Upper lobe of right lung (tissue), 1 donor: ENCODE results near the gene ADCK2. TPM values are rescaled to one million over a fixed set of nuclear protein-coding genes. Genes with fewer than 3 reads are reported as not detected.
"Not testable (repeated sequence)": the region's sequence is repeated elsewhere in the genome, so short reads cannot be mapped to it uniquely, and the experiment has no call there.

ENCODE experiments used
- ATAC-seq: fragments of 200-7000 bp; cut with Tn5 transposase; one replicate; pipeline ENCODE4 v1.9.1; 2020; ENCODE audit warnings: mild to moderate bottlenecking, moderate library complexity
- DNase-seq: peaks from one replicate; pipeline ENCODE4 v3.0.0-alpha.2; 2020
- H3K27ac ChIP-seq: fragments of 200-600 bp; one replicate; pipeline ENCODE4 v1.8.0; 2022
- H3K27me3 ChIP-seq: fragments of 200-600 bp; one replicate; pipeline ENCODE4 v1.8.0; 2022; ENCODE audit warnings: mild to moderate bottlenecking
- H3K36me3 ChIP-seq: fragments of 200-600 bp; one replicate; pipeline ENCODE4 v1.8.0; 2022
- H3K4me1 ChIP-seq: fragments of 200-600 bp; one replicate; pipeline ENCODE4 v1.8.0; 2022
- H3K4me3 ChIP-seq: fragments of 200-600 bp; one replicate; pipeline ENCODE4 v1.8.0; 2022; ENCODE audit warnings: mild to moderate bottlenecking
- H3K9me3 ChIP-seq: fragments of 200-600 bp; one replicate; pipeline ENCODE4 v1.8.0; 2022
- CTCF ChIP-seq: fragments of 200-600 bp; IDR thresholded peaks from one replicate; pipeline ENCODE4 v1.8.0; 2022; ENCODE audit warnings: antibody characterized with exemption
- intact Hi-C: fragments of 100-400 bp; cut with DNase I; formaldehyde crosslinking; loops from one replicate; pipeline ENCODE4 v1.11.0; 2022
- total RNA-seq: library from RNA; stranded (reverse); fragmentation: NEBNext Ultra II Directional; extraction: Animal tissue kit (Norgen Biotek cat#: 25700); gene quantifications from one replicate; pipeline ENCODE4 v1.2.1, GENCODE V29; 2021
- donor health status: DM: no; HTN: yes; CAD: no; lungs with severe emphysema.

ADCK2 gene
- total RNA-seq, 1 donor from 2014 or later, result 18.2 TPM

GRCh38 chr7:140639366-140640053 lies 33.2 kb upstream of the ADCK2 start:
- H3K27ac ChIP-seq, result peak overlapping the region; percentile 76
- peak; percentile 47 for ATAC-seq

DNA sequence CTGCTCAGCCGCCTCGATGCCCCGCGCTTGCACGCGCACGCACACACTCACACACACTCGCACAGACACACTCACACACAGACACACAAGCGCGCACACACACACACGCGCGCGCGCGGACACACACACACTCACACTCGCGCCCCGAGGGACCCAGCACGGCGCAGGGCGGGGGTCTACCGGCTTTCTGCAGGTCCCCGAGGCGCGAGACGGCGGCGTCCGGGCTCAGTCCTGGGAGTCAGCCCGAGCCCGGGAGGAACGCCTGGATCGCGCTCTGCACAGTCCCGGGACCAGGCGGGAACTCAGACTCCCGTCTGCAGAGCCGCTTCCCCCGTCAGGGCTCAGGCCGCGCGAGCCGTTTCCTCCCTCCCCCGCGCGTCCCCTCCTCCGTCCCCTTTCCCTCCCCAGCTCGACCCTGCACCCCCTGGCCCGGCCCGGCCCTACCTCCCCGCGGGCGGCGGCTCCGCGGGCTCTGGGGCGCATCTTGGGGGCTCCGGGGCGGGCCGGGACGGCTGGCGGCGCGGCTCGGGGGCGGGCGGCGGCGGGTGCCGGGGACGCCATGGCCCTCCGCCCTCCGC lies 32.6 kb upstream of the ADCK2 start:
- peak; percentile 69 for DNase-seq
- intact Hi-C loops, result no loop called here
- Histone ChIP-seq H3K4me1 (peaks cover 2% of the 10 kb centered on the region), H3K27me3 (peaks cover 25% of the 10 kb centered on the region), H3K4me3 (peak overlapping the region; percentile 62), H3K9me3 (no peaks in the 10 kb centered on the region), H3K36me3 (no peaks in the 10 kb centered on the region), H3K27ac (peak overlapping the region; percentile 76)
- TF ChIP-seq CTCF, result no peak
- ATAC-seq, result peak; percentile 58

More at GRCh38 chr7:140639366-140640053, 33.2 kb upstream of the ADCK2 start:
- Histone ChIP-seq H3K4me3 (peak overlapping the region; percentile 62), H3K9me3 (no peaks in the 10 kb centered on the region), H3K36me3 (no peaks in the 10 kb centered on the region), H3K4me1 (peaks cover 2% of the 10 kb centered on the region), H3K27me3 (peaks cover 25% of the 10 kb centered on the region)
- intact Hi-C loops, result no loop called here
- DNase-seq, result no peak
- no peak for TF ChIP-seq CTCF

DNA sequence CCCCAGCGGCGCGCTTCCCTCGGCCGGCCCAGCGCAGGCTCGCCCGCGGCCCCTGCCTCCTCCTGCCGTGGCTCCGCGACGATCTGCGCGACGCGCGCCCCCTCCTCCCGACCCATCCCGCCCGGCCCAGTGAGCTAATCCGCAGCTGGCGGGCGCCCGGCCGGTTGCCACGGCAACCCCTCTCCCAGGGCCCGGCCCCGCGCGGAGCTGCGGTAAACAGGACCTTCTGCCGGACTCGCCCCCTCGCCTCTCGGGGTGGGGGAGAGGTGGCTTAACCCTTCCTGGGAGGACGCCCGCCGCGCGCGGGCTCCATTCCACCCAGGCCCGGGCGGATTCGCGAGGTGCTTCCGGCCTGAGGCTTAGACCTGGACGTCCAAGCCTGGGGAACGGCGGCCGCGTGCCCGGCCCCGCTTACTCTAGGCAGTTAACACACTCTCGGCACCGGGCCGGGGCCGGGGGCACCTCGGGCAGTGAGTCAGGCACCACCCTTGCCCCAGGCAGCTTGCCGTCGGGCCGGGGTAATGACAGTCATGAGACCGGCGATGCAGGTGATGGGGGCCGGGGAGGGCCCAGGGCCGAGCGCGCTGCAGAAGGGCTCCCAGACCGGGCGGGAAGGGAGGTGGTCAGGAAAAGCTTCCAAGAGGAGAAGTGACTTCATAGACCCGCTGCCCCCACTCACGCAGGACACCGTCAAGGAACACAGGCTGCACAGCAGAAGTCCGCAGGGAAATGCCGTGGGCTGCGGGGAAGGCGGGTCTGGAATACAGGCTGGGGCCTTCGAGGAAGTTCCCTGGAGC lies 31.8 kb upstream of the ADCK2 start, which contains the start of gene DENND2A:
DENND2A (minus strand) TSS at position 87 of the 797 bp plus-strand sequence. CDS start 38,416 bp downstream, outside the sequence.
- Histone ChIP-seq H3K4me1 (peaks cover 2% of the 10 kb centered on the region), H3K27ac (peak within 1 kb of the TSS; percentile 76), H3K36me3 (no peaks in the 10 kb centered on the region), H3K4me3 (peak within 1 kb of the TSS; percentile 62), H3K9me3 (no peaks in the 10 kb centered on the region), H3K27me3 (peaks cover 25% of the 10 kb centered on the region)
- TF ChIP-seq CTCF, result no peak
- ATAC-seq, result peak; percentile 38
- intact Hi-C loops, result no loop called here
- DNase-seq, result peak; percentile 75

GRCh38 chr7:140641524-140642195 lies 31.1 kb upstream of the ADCK2 start:
- ATAC-seq, result no peak
- Histone ChIP-seq H3K27me3 (peaks cover 25% of the 10 kb centered on the region), H3K4me1 (peaks cover 2% of the 10 kb centered on the region), H3K4me3 (peak overlapping the region; percentile 52), H3K27ac (peak overlapping the region; percentile 74), H3K36me3 (no peaks in the 10 kb centered on the region), H3K9me3 (no peaks in the 10 kb centered on the region)
- no peak for TF ChIP-seq CTCF
- intact Hi-C loops, result no loop called here
- no peak for DNase-seq

- no peaks in the 10 kb centered on the region for H3K36me3 ChIP-seq
- no peak overlapping the region for H3K4me3 ChIP-seq
- no peaks in the 10 kb centered on the region for H3K9me3 ChIP-seq
- DNase-seq, result peak; percentile 28
- peaks cover 2% of the 10 kb centered on the region for H3K4me1 ChIP-seq
- intact Hi-C loops, result no loop called here
- H3K27me3 ChIP-seq, result peaks cover 25% of the 10 kb centered on the region
- TF ChIP-seq CTCF, result no peak
- H3K27ac ChIP-seq, result no peak overlapping the region
- no peak for ATAC-seq
Measured at GRCh38 chr7:140643416-140643815, 29.3 kb upstream of the ADCK2 start.

DNA sequence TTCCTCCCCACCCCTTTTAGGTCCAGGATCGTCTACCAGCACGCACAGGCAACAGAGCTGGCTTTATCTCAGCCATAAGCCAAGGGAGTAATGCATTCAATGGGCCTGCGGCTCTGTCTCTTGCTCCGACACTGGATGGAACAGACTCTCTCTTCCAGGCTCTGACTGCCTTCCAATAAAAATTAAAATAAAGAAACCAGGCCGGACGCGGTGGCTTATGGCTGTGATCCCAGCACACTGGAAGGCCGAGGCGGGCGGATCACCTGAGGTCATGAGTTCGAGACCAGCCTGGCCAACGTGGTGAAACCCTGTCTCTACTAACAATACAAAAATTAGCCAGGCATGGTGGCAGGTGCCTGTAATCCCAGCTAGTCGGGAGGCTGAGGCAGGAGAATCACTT lies 28.0 kb upstream of the ADCK2 start:
- peak; percentile 39 for DNase-seq
- H3K4me3 ChIP-seq, ATAC-seq, intact Hi-C loops, H3K9me3 ChIP-seq, H3K4me1 ChIP-seq, H3K36me3 ChIP-seq, H3K27ac ChIP-seq: not testable (repeated sequence)
- H3K27me3 ChIP-seq, result peaks cover 13% of the 10 kb centered on the region
